Stomach (tissue), 4 donors: ENCODE measurements around the gene INSL3.

Experiments
- EP300 ChIP-seq: sonication (generic); formaldehyde crosslinking; IDR thresholded peaks from one replicate; pipeline ENCODE4 v1.6.1; 2017; ENCODE audit warnings: antibody characterized with exemption
- POLR2A ChIP-seq, 4 donors: fragments of 450-650 bp; IDR thresholded peaks; one replicate each; pipeline ENCODE4 v1.6.1; 2016; ENCODE audit warnings: antibody characterized with exemption in 4 of 4, control low read depth in 2 of 4, mild to moderate bottlenecking in 1 of 4, moderate library complexity in 1 of 4
- TF ChIP-seq, protein P1 (sequence below), 7 experiments: fragments of 450-650 bp in 4 of 7; fragments of 200-600 bp in 3 of 7; sonication (generic) in 3 of 7; IDR thresholded peaks; one replicate each; pipeline ENCODE4 v1.5.1; 2016 to 2019; ENCODE audit warnings: antibody characterized with exemption in 7 of 7, control low read depth in 2 of 7, mild to moderate bottlenecking in 1 of 7

GRCh38 chr19:17843292-17843827 lies 22.0 kb upstream of the INSL3 start:
- TF ChIP-seq POLR2A (IDR thresholded peaks at IDR 0.05) (no peak), EP300 (no peak)
- TF ChIP-seq, protein P1, sequence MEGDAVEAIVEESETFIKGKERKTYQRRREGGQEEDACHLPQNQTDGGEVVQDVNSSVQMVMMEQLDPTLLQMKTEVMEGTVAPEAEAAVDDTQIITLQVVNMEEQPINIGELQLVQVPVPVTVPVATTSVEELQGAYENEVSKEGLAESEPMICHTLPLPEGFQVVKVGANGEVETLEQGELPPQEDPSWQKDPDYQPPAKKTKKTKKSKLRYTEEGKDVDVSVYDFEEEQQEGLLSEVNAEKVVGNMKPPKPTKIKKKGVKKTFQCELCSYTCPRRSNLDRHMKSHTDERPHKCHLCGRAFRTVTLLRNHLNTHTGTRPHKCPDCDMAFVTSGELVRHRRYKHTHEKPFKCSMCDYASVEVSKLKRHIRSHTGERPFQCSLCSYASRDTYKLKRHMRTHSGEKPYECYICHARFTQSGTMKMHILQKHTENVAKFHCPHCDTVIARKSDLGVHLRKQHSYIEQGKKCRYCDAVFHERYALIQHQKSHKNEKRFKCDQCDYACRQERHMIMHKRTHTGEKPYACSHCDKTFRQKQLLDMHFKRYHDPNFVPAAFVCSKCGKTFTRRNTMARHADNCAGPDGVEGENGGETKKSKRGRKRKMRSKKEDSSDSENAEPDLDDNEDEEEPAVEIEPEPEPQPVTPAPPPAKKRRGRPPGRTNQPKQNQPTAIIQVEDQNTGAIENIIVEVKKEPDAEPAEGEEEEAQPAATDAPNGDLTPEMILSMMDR (IDR thresholded peaks at IDR 0.05) = no peak
